Measurements from ENCODE around the gene SMIM45.

Gene SMIM45

DNA sequence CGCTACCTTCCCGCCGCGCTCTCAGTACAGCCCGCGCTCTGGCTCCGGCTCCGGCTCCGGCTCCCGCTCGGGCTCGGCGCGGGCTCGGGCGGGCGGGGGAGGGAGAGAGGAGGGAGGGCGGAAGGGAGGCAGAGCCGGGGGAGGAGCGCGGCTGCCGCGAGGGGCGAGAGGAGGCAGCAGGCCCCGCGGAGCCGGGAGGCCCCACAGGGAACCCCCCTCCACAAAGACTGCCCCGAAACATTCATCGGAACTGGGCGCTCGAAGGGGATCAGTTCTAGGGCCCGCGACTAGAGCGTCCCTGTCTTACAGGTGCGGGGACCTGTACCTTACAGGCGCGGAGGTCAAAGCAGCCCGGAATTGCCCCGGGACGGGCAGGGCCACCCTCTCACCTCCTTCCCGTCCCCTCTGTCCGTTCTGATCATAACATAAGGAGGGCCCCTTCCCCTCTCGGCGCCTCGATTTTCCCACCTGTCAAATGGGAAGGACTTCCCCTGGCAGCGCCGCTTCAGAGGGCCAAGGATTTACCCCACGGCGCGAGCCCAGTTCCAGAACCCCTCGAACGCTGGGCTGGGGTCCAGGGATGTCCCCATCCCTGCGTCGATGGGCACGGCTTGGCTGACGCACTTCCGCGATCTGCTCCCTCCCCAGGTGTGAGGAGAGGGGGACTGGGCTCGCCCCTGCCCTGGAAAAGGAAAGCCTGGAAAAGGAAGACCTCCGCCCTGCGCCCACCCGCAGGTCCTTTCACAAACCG is 36.7 kb upstream of the SMIM45 start, which contains the start of gene SHISA8:
TSS of gene SHISA8 (minus strand) at position 40 of the 751 bp plus-strand sequence. CDS start 407 bp downstream, outside the sequence.
- intact Hi-C loops (cut with DNase I, micrococcal nuclease), result no loop called here
- TF ChIP-seq, protein P1, sequence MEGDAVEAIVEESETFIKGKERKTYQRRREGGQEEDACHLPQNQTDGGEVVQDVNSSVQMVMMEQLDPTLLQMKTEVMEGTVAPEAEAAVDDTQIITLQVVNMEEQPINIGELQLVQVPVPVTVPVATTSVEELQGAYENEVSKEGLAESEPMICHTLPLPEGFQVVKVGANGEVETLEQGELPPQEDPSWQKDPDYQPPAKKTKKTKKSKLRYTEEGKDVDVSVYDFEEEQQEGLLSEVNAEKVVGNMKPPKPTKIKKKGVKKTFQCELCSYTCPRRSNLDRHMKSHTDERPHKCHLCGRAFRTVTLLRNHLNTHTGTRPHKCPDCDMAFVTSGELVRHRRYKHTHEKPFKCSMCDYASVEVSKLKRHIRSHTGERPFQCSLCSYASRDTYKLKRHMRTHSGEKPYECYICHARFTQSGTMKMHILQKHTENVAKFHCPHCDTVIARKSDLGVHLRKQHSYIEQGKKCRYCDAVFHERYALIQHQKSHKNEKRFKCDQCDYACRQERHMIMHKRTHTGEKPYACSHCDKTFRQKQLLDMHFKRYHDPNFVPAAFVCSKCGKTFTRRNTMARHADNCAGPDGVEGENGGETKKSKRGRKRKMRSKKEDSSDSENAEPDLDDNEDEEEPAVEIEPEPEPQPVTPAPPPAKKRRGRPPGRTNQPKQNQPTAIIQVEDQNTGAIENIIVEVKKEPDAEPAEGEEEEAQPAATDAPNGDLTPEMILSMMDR (IDR thresholded peaks at IDR 0.05), result no peak
- Histone ChIP-seq H3K4me1 (ENCODE audit: low read depth) (peaks cover 38% of the 10 kb centered on the region), H3K36me3 (ENCODE audit: low read depth) (no peaks in the 10 kb centered on the region), H3K9me3 (no peaks in the 10 kb centered on the region), H3K4me3 (no peak within 1 kb of the TSS)
- peak in 2 of 3 donors; percentile 57 to 77 for DNase-seq
- peak; percentile 62 for ATAC-seq

DNA sequence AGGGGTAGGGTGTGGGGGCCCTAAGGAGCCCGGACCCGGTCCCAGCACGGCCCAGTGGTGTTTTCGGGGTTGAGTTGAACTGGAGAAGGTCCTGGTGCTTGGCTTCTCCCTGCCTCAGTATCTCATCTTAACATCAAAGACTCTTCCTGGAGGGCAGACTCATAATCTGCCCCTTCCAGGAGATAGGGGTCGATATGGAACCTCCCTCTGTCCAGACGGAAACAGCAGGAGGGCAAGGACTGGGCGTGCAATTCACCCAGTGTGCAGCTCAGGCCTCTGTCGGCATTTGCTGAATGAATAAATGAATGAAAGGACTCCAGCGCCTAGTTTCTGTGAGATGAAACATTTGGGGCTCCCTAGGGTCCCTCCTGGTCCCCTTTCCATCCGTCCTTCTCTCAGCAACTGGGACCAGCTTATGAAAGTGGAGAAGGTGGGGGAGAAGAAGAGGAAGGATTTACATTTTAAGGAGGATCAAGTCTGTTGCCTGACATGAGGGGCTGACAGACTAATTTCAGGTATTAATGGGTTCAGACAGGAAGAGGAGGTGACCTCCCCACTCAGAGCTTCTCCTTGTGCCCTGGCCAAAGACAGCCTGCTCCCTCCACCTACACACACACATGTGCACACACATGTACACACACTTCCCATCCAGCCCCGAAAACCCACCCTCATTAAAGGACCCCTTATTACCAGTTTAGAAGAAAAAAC is 36.0 kb upstream of the SMIM45 start:
- no peaks in the 10 kb centered on the region for H3K36me3 ChIP-seq (ENCODE audit: low read depth)
- no peaks in the 10 kb centered on the region for H3K9me3 ChIP-seq
- peaks cover 31% of the 10 kb centered on the region for H3K4me1 ChIP-seq (ENCODE audit: low read depth)
- no peak overlapping the region for H3K4me3 ChIP-seq
- DNase-seq (no peak), ATAC-seq (no peak)
- TF ChIP-seq, protein P1 (IDR thresholded peaks at IDR 0.05), result no peak
- intact Hi-C loops (cut with DNase I, micrococcal nuclease), result no loop called here

- ATAC-seq, result no peak
- Histone ChIP-seq H3K9me3 (no peaks in the 10 kb centered on the region), H3K4me3 (no peak overlapping the region), H3K36me3 (ENCODE audit: low read depth) (no peaks in the 10 kb centered on the region), H3K4me1 (ENCODE audit: low read depth) (peaks cover 26% of the 10 kb centered on the region)
- TF ChIP-seq, protein P1 (IDR thresholded peaks at IDR 0.05), result no peak
- intact Hi-C loops (cut with DNase I, micrococcal nuclease), result no loop called here
- no peak for DNase-seq
Observed at GRCh38 chr22:41916745-41917358, 35.1 kb upstream of the SMIM45 start.

- H3K9me3 ChIP-seq, result no peaks in the 10 kb centered on the region
- TF ChIP-seq, protein P1 (IDR thresholded peaks at IDR 0.05), result no peak
- peaks cover 26% of the 10 kb centered on the region for H3K4me1 ChIP-seq (ENCODE audit: low read depth)
- H3K36me3 ChIP-seq (ENCODE audit: low read depth), result no peaks in the 10 kb centered on the region
- intact Hi-C loops (cut with DNase I, micrococcal nuclease), result no loop called here
- ATAC-seq, result no peak
- DNase-seq, result no peak
- H3K4me3 ChIP-seq, result no peak overlapping the region
Observed at GRCh38 chr22:41917375-41917902, 34.5 kb upstream of the SMIM45 start.

- DNase-seq (peak in 2 of 3 donors; percentile 68 to 72), ATAC-seq (peak; percentile 11)
- Histone ChIP-seq H3K36me3 (ENCODE audit: low read depth) (no peaks in the 10 kb centered on the region), H3K4me3 (no peak overlapping the region), H3K4me1 (ENCODE audit: low read depth) (peaks cover 26% of the 10 kb centered on the region), H3K9me3 (no peaks in the 10 kb centered on the region)
- intact Hi-C loops (cut with DNase I, micrococcal nuclease), result no loop called here
- TF ChIP-seq, protein P1 (IDR thresholded peaks at IDR 0.05), result no peak
Observed at GRCh38 chr22:41917903-41918791, 33.8 kb upstream of the SMIM45 start.
